GM18858 (cell line): ENCODE results near the gene RRAGC.
"Not testable (repeated sequence)": the region's sequence is repeated elsewhere in the genome, so short reads cannot be mapped to it uniquely, and the experiment has no call there.

Experiments
- ATAC-seq: cut with Tn5 transposase; IDR thresholded peaks from one replicate; pipeline ENCODE4 v1.9.1; 2021; ENCODE audit not compliant: unreplicated experiment

RRAGC gene

GRCh38 chr1:38817267-38818174 is 42.1 kb downstream of the RRAGC start:
- no peak for ATAC-seq

DNA sequence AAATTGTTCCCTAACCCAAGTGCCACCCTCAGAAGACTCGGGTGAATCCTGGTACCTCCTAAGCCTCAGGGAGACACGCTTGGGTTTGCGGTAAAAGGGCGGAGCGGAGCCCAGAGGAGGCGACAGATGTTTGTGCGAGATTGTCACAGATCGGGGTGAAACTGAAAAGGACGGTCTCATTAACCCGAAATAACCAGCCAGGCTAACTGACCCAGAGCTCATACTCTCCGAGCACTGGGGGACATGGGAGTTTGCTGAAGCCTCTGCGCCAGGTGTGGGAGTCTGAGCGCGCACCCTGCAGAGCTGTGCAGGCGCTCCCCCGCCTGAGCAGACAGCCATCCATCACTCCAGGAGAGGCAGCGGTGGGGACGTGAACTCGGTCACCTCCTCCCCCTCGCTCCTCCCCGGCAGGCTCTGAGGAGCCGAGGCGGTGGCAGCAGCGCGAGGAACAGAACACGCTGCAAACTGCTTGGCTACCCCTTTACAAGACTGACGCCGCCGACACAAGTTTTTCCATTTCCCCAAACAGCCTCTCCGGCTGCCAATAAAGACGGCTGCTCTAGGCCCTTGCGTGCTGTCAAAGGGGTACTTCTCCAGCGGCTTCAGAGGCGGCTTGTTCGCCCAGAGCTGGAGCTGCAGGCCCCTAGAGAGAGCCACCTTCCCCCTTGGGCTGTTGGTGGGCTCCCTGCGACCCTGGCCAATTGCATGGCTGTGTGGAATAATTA is 43.5 kb downstream of the RRAGC start:
- peak; percentile 80 for ATAC-seq

DNA sequence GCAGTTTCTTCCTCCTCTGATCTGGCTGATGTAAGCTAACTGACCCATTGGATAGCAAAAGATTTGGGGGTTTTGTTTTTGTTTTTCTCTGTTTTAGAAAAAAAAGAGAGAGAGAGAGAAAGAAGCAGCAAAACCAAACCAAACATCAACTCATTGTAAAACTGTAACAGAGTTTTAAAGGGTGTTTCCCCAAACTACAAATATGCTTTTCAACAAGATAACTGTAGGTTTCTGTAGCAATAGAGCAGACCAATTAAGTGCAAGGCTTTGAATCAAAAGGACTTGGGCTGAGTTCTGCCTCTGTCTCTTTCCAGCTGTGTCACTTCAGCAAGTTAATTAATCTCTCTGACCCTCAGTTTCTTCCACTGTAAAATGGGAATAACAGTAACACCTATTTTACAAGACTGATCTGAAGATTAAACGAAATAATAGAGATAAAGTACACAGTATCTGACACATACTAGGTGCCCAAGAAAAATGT is 44.5 kb downstream of the RRAGC start:
- ATAC-seq = no peak

DNA sequence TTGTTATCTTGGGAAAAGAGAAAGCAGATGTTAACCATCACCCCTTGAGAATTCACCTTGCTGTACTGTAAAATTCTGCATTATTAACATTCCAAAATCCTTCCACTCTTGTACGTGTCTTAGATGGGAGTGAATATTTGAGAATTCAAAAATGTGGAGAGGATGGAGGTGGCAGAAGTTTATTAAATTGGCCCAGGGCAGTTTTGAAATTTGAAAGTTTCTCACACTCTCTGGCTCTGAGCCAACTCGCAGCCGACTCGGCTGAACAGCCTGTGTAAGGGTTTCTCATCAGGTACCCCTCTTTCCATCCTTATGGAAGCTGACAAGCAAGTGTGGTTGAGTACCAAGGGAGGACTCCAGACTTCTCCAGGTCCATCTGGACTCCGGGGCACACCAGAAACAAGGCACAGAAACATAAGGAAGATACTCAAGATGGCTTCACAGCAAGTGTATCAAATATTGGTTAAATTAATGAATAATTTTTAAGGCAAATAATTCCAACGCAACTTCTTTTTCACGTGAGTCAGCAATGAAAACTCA is 45.1 kb downstream of the RRAGC start:
- ATAC-seq = no peak

DNA sequence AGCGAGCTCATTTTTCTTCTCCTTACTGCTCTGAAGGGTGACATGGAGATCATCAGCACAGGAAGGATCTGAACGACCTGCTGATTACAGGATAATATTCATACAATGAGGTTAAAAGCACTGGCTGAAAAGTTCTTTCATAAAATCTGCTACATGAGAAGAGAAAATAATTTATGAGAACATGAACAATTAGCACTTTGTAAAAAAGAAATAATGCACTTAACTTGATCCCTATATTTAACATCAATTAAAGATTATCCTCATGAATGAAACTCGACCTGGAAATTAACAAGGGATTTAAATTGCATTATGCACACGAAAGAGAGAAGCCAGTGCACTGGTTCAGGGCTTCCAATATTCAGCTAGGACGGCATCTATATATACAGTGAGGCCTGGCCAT is 46.6 kb downstream of the RRAGC start:
- no peak for ATAC-seq

DNA sequence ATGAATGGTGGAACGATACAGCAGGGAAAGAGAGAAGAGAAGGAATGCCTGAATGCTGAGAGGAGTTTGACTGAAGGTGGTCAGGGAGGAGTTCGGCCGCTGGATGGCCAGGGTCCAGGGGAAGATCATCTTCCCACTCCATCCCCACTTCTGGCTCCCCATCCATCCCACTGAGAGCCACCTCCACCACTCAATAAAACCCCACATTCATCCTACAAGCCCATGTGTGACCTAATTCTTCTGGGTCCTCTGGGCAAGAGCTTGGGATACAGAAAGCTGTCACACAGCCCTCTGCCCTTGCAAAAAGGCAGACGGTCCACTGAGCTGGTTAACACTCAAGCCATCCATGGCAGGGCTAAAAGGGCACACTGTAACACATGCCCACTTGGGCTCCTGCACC is 48.1 kb downstream of the RRAGC start:
- not testable (repeated sequence) for ATAC-seq

GRCh38 chr1:38806090-38806489 is 53.5 kb downstream of the RRAGC start:
- no peak for ATAC-seq

GRCh38 chr1:38805036-38805435 is 54.5 kb downstream of the RRAGC start:
- no peak for ATAC-seq

GRCh38 chr1:38804062-38804886 is 55.3 kb downstream of the RRAGC start:
- no peak for ATAC-seq

DNA sequence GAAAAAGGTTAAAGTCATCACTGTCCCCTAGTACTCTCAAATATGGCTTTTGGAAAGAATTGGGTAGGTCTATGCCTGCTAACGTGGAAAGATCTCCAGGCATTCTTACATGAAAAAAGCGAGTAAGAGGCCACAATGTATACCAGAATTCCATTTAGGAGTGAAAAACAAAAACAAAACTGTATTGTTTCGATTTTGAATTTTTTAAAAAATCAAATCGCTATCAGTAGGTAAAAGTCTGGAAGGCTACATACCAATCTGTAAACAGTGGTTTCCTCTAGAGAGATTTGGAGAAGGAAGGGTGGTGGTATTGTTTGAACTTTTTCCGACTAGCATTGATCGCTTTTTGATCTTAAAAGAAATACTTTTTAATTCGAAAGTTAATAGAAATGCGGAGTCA is 55.9 kb downstream of the RRAGC start:
- no peak for ATAC-seq

DNA sequence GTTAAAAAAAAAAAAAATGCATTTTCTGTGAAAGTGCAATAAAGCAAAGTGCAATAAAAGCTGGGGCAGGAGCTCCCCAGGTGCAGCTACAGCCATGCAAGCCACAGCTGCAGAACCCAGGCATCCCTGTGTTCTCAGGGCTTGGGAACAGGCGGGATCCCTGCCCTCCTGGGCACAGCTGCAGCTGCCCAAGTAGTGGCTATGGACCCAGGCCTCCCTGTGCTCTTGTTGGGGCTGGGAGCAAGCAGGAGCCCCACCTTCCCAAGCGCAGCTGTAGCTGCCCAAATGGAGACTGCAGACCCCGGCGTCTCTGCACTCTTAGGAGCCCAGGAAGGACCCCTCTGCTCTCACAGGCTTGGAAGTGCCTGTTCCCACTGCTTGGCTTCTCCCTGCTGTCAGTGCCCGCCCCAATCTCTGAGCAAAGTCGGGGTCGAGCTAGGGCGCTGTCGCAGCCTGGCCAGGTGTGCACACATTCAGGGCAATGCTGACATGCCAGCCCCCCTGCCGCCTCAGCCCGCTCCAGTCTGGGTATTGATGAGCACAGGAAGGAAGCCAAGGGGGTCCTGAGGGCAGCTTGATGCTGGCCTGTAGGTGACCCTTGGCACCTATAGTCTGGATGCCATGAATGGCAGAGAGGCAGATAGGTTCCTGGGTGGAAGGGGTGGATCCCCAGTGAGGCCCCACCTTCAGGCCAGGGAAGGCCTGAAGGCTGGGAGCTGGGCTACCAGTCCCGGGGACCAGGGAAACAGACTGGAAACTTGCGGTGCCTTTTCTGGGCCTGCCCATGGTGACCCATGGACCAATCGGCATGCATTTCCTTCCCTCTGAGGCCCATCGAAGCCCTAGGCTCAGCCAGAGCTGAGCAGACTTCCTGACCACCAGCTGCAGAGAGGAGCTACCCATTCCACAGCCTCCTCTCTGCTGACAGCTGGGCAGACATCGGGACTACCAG is 58.6 kb downstream of the RRAGC start:
- no peak for ATAC-seq

DNA sequence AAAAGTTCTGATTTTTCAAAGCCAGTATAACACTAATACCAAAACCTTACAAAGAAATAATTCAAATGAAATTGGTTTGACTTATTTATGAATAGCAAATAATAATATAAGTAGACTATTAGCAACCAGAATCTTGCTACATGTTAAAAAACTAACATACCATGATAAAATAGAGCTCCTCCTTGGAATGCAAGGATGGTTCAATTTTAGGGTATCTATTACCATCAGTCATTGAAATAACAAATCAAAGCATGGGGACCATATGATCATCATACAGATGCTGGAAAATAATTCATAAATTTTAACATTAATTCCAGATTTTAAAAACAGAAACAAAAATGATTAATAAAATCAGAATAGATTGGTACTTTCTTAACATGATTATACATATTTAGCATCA is 66.3 kb downstream of the RRAGC start:
- ATAC-seq = no peak

- no peak for ATAC-seq
These were observed 67.7 kb downstream of the RRAGC start for GRCh38 chr1:38791892-38792291.

- ATAC-seq = no peak
These were observed 68.4 kb downstream of the RRAGC start for GRCh38 chr1:38791164-38791515.

- no peak for ATAC-seq
These were observed 69.0 kb downstream of the RRAGC start for GRCh38 chr1:38790422-38791163.

GRCh38 chr1:38789498-38790169 is 69.9 kb downstream of the RRAGC start:
- no peak for ATAC-seq

DNA sequence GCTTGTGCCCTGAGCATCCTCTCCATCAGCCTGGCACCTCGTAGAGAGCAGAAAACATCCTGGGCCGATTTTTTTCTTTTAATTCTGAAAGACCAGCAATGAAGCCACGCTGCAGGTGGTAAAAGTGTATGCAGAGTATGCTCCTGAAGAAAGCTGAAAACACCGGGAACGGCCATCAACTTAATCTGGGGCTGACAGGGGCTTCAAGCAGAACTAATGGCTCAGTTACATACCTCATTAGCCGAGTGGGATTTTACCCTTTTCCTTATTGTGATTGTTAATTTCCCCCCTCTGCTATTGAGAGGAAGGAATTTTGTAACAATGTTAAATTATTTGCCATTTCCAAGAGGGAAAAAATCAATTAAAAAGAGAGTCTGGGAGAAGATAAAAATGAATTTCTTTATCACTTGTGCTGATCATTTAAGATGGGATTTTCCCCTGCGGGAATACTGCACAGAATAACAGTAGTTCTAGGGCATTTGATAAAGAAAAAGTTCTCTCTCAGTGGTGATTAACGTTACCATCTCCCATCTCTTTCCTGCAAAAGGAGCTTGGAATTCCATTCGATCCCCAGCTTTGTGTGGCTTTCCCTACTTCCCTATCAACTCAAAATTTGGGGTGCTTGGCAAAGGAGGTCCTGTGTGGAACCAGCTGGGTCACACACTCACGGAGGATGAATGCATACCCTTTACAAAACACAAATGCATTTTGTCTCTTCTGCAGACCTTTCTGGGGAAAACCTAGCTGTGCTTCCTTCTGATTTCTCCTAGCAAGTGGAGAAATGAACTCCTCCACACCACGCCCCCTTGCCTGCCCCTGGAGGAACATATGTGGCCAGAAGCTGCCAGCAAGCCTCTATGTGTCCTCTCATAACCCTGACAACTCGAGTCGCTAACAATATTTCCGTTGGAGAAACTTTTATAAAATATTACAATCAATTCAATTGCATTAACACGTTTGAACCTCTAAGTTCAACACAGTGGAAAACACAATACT is 70.9 kb downstream of the RRAGC start:
- ATAC-seq = no peak
